Stimulated activated CD4-positive, alpha-beta T cell treated with anti-CD3 and anti-CD28 coated beads, Interleukin-2, amount 100 ng/mL, for 24 hours (primary cell): ENCODE measurements around the gene LYPD5.

Source experiments
- DNase-seq, 2 donors: peaks; one replicate each; pipeline ENCODE4 v3.0.0-alpha.2; 2020

Gene LYPD5

DNA sequence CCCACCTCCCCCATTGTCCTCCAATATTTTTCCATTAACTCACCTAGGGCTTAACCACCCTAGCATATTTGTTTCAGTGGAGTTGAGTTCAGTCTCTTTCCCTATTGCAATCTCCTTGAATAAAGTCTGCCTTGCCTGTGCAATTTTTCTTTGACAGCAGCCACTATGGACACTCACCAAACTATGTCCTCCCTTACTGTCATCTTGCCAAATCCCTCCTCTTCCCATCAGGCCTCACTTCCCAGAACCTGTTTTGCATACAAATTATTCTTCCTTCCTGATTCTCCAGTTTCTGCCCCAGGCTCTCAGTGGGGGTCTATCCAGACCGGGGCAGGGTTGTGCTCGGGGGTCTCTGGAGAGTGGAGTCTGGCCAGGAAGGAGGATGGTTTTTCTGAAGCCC, 2.2 kb upstream of the LYPD5 start:
- no peak for DNase-seq

DNA sequence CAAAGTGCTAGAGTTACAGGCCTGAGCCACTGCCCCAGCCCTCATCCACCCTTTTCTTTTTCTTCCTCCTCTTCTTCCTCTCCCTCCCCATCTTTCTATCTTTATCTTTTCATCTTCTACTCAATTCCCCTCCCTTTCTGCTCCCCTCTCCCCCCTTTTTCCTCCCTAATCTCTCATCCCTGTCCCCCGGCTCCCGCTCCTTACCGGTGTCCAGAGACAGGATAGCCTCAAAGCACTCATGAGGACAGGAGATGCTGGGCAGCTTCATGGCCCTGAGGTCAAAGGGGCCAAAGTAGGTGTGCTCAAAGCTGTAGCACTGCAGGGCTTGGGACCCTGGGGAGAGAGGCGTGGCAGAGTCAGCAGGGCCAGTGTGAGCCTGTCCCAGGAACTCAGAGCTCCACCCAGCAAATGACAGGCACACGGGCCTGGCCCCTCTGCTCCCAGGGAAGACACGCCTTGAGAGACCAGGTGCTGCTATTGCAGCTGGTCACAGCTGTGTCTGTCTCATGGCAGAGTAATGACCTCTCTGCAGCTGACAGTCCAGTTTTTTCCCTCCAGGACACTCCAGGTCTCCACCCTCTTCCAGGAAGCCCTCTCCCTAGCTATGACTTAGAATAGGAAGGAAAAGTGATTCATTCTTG, 2.6 kb downstream of the LYPD5 start:
- no peak for DNase-seq

DNA sequence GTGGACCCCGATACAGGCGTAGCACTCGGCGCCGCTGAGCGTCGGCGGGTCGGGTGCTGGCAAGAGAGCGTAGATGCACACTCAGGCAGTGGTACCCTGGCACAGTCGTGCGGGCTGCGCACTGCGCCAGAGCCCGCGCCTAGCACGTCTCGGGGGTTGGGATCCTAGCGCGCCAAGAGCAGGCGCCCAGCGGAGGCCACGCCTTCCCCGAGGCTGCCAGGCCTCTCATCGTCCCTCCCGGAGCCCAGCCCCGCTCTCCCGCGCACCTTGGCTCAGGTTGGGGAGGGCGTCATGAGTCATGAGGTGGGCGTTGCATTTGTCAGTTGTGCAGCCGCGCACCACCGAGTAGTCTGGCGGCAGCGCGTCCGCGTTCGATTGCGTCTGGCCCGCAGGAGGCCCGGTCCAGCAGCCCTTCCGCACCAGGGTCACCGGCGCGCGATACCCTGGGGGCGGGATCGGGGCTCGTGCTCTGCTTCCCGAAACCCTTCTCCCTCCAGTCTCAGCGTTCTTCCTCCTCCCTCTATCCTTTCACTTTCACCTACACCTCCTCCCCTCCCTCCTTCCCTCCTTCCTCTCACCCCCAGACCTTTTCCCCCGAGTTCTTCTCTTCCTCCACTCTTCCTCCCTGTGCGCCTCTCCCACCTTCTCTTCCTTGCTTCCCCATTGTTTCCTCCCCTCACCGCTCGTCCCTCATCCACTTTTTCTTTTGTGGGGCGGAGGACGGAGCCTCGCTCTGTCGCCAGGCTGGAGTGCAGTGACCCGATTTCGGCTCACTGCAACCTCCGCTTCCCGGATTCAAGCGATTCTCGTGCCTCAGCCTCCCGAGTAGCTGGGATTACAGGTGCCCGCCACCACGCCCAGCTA, 3.5 kb downstream of the LYPD5 start:
- peak; percentile 71 to 75 for DNase-seq

DNA sequence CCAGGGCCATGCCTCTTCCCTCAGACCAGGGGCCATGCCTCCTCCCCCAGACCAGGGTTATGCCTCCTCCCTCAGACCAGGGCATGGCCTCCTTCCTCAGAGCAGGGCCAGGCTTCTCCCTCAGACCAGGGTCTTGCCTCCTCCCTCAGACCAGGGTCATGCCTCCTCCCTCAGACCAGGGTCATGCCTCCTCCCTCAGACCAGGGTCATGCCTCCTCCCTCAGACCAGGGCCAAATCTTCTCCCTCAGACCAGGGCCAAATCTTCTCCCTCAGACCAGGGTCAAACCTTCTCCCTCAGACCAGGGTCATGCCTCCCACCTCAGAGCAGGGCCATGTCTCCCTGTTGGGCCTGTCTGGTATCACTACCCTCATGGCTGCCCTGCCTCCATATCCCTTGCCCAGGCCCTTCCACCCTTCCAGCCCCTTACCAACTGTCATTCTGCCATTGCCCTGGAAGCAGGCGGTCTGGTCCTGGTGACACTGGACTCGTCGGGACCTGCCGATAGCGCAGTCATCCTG, 4.2 kb downstream of the LYPD5 start:
- no peak for DNase-seq

DNA sequence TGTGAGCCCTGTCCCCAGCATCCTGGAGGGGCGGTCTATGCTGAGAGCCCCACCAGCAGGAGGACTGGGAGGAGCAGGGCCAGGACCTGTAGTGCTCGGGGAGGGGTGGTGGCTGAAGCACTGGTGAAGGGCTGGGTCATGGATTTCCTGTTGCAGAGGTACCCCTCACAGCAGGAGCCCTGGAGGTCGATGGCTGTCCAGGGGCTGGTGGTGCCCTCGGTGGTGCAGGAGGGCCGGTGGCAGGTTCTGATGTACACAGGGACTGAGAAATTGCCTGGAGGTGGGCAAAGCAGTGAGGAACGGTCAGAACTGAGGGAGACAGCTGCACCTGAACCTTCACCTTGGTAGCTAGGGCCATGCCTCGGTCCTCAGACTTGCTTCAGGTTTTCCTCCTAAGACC, 4.7 kb downstream of the LYPD5 start:
- no peak for DNase-seq

DNA sequence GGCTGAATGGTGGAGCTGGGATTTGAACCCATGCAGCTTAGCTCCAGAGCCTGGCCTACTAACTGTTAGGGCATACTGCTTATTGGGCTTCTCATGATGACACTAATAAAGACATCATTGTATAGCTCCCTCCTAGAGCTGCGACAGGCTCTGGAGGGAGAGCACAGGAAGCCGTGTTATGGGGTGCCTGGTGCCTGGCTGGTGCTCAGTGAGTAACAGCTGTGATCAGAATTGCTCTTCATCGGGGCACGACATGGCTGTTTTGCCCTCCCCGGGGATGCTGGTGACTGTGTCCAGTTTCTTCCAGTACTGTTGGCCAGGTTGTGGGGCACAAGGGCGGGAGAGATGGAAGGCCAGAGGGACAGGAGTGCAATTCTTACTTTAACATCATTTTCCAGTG, 5.1 kb downstream of the LYPD5 start:
- no peak for DNase-seq

DNA sequence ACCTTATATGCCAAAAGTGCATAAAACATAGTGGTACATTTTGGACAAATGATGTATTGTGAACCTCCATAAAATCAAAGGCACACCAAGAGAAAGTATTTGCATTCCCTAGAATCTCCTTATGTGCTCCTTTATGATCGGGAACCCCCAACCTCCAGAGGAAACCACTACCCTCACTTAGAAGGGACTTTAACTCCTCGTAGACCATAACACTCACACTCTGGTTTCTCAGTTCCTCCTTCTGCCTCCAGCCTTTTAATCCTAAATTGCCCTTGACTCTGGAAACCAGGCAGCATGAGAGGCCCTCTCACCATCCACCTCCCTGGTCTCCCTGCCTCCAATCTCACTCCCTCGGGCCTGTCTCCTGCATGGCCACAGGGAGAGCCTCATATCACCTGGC, 11.7 kb downstream of the LYPD5 start:
- no peak for DNase-seq

DNA sequence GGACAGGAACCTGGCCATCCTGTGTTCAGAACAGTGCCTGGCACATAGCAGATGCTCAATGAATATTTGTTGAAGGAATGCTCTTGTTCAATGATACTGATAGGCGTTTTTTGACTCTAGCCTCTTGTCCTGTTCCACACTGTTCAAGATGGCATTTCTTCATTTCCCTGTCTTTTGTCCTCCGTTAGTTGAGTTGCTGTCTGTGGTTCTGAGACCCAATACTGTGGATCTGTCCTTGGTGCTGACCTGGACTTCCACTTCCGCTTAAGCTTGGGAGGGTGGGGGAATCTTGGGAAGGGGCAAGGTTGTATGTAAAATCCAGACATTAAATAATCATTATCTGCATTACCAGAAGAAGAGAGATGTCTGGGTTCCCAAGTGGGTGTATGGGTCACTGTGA, 13.2 kb downstream of the LYPD5 start:
- DNase-seq, result no peak

DNA sequence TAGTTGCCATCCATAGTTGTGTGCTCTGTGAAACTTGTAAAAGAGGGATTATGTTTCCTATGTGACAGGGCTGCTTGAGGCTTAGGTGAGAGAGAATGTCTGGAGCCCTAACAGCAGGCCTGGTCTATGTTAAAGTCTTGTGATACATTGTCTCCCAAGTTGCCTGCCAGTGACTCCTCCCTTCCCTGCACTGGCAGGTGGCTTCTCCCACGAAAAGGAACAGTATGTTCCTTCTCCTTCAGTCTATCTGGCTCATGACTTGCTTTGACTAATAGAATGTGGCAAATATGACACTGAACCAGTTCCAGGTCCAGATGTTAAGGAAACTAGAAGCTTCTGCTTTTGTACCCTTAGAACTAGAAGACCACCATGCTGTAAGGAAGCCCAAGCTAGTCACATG, 15.6 kb downstream of the LYPD5 start:
- no peak for DNase-seq

DNA sequence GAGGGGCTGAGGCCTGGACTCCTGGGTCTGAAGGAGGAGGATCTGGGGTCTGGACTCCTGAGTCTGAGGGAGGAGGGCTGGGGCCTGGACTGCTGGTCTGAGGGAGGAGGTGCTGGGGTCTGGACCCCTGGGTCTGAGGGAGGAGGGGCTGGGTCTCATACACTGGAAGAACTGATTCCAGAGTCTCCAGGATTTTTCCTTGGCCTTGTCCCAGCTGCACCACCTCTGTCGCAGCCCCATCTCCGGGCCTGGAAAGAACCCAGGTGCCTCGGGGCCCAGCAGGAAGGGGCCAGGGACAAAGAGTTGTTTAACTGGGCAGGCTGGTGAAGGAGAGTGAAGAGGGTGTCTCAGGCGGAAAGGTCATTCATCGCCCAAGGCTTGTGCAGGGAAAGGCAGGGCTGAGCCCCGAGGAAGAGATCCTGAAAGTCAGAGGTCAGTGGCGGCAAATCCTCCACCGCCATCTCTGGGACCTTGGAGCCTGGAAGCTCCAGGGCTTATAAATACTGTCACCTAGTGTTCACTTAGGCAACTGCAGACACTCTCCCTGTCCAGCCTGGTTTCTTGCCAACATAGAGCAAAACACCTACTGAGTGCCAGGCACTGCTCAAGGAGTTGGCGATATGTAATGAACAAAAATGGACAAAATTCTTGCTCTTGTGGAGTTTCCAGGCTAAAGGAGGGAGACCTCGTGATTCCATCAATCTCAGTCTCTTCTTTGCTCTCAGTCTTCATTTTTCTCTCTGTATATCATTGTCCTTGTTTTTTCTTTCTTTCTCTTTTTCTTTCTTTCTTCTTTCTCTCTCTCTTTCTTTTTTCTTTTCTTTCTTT, 17.1 kb downstream of the LYPD5 start:
- DNase-seq, result peak; percentile 51 to 55

DNA sequence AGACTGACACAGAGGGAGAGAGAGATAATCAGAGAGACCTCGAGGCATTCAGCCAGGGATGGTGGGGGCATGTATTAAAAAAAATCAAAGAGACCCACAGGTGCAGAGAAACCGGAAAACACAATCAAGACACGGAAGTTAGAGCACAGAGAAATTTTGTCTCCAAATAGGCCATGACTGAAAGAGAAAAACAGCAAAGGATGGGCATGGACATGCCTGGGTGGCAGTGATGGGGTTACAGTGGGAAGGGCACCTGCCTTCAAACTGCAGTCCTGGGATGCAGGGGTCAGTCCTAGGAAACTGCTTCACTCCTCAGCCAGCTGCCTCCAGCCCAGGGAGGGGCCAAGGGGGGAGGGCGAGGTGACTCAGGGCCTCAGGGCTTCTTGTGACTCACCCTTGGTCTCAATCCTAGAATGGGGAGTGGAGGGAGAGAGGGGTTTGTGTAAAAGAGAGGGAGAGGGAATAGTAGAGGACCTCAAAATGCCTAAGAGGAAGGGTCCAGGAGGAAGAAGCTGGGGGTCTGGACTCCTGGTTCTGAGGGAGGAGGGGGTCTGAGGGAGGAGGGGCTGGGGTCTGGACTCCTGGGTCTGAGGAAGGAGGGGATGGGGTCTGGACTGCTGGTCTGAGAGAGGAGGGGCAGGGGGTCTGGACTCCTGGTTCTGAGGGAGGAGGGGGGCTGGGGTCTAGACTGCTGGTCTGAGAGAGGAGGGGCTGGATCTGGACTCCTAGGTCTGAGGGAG, 17.8 kb downstream of the LYPD5 start:
- DNase-seq, result peak; percentile 74 to 75

DNA sequence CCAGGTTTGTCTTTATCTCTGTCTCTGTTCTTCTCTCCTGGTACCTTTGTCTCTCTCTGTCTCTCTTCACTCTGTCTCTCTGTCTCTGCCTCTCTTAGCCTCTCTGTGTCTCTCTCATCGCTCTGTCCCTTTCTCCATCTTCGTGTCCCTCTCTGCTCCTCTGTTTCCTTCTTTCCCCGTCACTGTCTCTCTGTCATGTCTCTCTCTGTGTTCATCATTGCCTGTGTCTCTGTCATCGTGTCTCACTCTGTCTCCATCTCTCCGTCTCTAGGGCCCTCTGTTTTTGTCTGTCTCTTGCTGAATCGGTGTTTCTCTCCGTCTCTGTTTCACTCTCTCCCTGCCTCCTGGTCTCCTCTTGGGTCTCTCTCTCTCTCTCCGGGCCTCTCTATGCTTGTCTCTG, 18.6 kb downstream of the LYPD5 start:
- no peak for DNase-seq

DNA sequence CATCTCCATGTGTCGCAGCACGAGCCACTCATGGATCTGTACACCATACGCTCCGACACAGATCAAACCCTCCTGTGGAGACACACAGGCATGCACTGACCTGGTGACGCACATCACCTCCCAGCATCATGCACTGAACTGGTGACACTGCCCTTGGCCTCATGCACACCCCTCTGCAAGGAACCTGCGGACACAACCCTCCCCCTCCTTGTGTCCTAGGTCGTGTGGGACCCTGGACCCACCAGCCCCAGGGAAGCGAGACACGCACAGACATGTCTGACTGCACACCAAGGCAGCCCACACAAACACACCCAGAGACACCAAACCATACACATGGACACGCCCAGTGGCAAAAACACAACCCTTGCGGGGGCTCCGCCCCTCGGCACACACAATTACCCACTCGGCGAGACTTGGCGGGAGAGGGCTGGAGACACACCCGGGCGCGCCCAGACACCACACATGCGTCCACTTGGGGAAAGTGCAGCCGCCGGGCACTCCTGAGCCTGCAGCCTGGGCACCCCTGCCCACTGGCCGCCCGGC, 19.5 kb downstream of the LYPD5 start:
- no peak for DNase-seq

DNA sequence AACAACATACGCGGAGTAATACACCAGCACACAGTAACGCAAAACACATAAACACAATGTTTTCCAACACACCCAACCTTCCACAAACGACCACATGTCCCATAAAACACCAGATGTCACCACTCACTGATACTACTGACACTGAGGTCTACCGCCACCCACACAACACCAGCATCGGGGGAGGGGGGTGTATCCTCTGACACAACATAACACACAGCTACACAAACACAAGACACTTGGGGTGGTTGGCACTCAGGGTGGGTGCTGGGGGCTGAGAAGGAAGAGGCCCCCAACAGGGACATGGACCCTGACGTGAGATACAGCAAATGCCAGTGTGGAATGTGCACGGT, 20.0 kb downstream of the LYPD5 start:
- DNase-seq, result no peak

DNA sequence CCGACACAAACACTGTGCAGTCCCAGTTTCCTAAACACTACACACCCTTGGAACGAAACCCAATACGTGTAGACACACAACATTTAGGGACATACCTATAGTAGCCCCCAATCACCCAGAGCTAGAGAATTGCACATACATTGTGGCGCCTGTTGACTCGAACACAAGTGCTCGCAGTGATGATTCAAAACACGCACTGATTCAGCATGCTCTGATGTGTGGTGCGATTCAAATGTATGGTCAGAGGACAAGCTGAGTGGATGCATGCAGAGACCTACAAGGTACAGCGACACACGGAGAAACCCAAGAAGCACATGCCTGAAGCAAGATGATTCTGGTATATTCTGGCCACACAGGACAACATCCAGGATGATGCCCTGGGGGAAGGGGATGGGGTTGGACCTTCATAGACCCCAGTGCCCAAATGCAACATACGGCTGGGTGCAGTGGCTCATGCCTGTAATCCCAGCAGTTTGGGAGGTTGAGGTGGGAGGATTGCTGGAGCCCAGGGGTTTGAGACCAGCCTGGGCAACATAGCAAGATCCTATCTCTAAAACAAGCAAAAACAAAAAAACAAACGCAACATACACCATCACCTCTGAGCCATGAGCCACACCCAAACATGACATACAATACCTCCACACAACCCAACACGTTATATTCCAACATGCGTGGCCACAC, 20.5 kb downstream of the LYPD5 start:
- DNase-seq, result peak in 1 of 2 donors; percentile 50

DNA sequence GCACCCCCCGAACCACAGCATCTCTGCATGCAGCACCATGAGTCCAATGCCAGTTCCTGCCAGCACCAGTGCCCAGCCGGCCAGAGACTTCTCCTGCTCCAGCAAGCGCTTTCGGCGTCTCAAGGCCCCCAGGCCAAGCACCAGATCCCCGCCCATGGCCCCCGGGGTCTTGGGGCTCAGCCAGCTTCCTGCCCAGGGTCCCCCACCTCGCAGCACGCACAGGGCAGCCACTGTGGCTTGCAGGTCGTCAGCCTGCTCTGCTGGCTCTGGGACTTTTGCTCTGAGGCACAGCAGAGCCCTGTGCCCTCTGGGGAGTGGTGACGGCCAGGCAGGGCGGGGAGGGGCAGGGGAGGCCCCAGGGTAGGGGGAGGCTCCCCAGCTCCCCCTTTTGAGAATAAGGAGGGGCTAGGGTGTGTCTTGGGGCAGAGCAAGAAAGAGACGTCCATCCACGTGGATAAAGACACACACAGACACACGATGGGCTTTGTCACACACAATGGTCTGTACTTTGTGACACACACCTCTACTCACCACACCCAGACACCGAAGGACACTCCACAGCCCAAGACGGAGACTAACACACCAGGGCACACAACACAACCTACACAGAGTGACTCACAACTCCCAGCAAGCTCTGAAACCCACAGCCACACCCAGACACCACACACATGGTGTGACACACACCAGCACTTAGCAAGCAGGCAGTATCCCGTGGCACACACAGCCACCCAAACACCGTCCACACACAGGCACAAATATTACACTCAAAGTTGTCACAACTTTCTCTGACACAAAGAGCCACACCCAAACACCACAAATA, 21.3 kb downstream of the LYPD5 start, which contains the start of gene KCNN4:
KCNN4 (minus strand) TSS at position 268 of the 820 bp plus-strand sequence; CDS start at position 156, 112 bp downstream.
- DNase-seq, result peak; percentile 76 to 78

DNA sequence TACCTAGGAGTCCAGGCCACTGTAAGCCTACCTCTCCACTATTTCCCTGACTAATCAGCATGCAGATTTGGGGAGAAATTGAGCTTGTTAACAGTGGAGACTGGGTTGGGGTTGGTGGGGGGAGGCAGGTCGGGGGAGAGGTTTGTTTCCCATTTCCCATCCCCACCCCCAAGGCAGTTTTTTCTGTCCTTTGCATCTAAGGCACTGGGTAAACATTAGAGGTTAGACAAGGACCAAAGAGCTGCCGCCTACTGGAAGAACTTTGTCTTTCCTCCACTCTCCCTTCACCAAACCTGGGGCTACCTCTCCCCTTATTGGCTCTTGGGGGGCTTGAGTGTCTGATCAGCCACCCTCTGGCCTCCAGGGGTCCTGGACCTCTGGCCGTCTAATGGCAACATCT, 22.4 kb downstream of the LYPD5 start:
- DNase-seq, result no peak

DNA sequence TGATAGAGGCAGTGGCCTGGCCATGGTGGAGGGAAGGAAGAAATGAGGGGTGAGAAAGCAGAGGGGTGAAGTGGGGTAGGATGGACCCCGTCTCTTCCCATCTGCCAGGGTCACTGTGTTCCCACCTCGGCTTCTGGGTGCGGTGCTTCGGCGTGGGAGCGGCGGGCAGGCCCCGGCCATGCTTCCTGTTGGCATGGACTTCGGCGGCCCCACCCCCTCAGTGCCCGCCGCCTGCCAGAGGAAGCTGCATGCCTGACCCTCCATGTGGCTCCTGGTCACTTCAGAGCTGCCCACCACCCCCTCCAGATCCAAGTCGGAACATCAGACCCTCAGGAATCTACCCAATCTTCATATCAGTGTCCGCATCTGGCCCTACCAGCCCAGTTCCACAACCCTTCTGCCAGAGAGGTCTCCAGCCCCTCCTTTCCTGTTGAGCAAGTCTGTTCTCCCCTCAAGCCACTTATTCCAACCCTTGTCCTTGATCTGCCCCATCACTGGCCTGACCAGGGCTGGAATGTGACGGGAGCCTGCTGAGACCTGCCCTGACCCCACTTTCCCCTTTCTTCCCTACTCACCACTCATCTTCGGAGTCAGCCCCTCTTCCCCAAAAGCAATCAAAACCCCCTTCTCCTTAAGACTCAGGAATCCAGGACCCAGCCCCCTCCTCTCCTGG, 23.0 kb downstream of the LYPD5 start:
- DNase-seq, result no peak

DNA sequence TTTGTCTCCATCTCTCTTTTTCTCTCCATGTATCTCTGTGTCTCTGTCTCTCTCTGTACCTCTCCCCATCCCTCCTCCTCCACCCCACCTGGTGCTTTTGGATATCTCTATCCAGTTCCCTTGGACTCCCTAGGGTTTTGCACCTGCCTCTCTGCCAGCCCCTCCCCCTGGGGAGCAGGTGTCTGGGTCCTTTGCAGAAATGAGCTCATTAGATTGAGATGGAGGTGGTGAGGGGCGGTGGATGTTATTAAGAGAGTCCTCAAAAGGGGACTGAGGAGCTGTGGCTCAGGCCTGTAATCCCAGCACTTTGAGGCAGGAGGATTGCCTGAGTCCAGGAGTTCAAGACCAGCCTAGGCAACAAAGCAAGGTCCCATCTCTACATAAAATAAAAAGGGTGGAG, 23.6 kb downstream of the LYPD5 start:
- no peak for DNase-seq

DNA sequence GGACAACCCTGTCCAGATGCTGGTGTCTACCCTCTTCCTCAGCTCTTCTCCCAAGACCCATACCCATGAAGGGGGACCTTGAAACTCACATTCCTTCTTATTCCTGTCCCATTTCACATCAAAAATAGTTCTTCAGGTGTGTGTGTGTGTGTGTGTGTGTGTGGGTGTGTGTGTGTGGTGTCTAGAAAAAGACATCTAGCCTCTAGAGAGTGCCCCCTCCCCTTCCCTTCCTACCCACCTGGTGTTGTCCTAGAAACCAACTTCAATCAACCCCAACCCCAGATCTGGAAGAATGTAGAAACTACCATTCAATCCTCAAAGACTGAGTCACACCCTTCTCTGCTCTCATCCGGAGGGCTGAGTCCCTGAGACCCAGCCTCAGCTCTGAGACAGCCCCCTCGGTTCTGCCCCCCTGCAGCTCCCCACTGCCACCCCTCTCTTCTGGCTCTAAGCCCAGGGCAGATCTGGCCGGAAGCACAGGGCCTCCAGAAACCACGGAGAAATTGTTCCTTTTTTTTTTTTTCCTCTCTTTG, 25.0 kb downstream of the LYPD5 start:
- DNase-seq, result no peak
